ENCODE results near the gene MAP3K21. TPM values are rescaled to one million over a fixed set of nuclear protein-coding genes. Genes with fewer than 3 reads are reported as not detected.

The MAP3K21 gene
- polyA plus RNA-seq, 1 donor from 2014 or later: 3.7 TPM

DNA sequence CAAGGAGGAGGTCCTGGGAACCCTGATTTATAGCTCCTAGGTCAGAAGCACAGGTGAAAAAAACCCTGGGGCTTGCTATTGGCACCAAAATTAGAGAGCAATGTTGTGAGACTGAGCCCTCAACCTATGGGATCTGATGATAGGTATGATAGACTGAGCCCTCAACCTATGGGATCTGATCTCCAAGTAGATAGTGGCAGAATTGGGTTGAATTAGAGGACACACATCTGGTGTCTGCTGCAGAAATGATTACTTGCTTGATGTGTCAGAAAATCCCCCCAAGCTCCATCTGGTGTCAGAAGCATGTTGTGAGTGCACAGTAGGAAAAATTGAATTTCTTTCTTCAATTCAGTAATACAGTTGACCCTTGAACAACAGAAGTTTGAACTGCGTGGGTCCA lies 62.4 kb downstream of the MAP3K21 start:
- H3K79me2 ChIP-seq (replicated peaks; ENCODE audit: insufficient read depth, low read length): no peaks in the 10 kb centered on the region
- no peak overlapping the region for H3K9ac ChIP-seq (ENCODE audit: low read length)
- H3K27me3 ChIP-seq (ENCODE audit: insufficient read depth, low read depth, low read length): no peaks in the 10 kb centered on the region
- H3K27ac ChIP-seq (ENCODE audit: low read length): no peak overlapping the region
- H3K36me3 ChIP-seq (ENCODE audit: insufficient read depth, low read length): no peaks in the 10 kb centered on the region
- H2AFZ ChIP-seq (ENCODE audit: low read depth, low read length): no peak overlapping the region
- no peaks in the 10 kb centered on the region for H3K9me3 ChIP-seq (ENCODE audit: low read length)
- H3K4me2 ChIP-seq (ENCODE audit: low read length): no peak overlapping the region
- TF ChIP-seq EZH2 (IDR thresholded peaks at IDR 0.05; ENCODE audit: borderline replicate concordance, insufficient read depth, low read length, poor library complexity, severe bottlenecking) (no peak), RAD21 (conservative IDR thresholded peaks at IDR 0.05) (no peak), POLR2AphosphoS5 (IDR thresholded peaks at IDR 0.05) (no peak), SMC3 (conservative IDR thresholded peaks at IDR 0.05; ENCODE audit: poor library complexity) (no peak)
- TF ChIP-seq, protein P1, sequence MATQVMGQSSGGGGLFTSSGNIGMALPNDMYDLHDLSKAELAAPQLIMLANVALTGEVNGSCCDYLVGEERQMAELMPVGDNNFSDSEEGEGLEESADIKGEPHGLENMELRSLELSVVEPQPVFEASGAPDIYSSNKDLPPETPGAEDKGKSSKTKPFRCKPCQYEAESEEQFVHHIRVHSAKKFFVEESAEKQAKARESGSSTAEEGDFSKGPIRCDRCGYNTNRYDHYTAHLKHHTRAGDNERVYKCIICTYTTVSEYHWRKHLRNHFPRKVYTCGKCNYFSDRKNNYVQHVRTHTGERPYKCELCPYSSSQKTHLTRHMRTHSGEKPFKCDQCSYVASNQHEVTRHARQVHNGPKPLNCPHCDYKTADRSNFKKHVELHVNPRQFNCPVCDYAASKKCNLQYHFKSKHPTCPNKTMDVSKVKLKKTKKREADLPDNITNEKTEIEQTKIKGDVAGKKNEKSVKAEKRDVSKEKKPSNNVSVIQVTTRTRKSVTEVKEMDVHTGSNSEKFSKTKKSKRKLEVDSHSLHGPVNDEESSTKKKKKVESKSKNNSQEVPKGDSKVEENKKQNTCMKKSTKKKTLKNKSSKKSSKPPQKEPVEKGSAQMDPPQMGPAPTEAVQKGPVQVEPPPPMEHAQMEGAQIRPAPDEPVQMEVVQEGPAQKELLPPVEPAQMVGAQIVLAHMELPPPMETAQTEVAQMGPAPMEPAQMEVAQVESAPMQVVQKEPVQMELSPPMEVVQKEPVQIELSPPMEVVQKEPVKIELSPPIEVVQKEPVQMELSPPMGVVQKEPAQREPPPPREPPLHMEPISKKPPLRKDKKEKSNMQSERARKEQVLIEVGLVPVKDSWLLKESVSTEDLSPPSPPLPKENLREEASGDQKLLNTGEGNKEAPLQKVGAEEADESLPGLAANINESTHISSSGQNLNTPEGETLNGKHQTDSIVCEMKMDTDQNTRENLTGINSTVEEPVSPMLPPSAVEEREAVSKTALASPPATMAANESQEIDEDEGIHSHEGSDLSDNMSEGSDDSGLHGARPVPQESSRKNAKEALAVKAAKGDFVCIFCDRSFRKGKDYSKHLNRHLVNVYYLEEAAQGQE (IDR thresholded peaks at IDR 0.05; ENCODE audit: borderline replicate concordance): no peak
- TF ChIP-seq, protein P2, sequence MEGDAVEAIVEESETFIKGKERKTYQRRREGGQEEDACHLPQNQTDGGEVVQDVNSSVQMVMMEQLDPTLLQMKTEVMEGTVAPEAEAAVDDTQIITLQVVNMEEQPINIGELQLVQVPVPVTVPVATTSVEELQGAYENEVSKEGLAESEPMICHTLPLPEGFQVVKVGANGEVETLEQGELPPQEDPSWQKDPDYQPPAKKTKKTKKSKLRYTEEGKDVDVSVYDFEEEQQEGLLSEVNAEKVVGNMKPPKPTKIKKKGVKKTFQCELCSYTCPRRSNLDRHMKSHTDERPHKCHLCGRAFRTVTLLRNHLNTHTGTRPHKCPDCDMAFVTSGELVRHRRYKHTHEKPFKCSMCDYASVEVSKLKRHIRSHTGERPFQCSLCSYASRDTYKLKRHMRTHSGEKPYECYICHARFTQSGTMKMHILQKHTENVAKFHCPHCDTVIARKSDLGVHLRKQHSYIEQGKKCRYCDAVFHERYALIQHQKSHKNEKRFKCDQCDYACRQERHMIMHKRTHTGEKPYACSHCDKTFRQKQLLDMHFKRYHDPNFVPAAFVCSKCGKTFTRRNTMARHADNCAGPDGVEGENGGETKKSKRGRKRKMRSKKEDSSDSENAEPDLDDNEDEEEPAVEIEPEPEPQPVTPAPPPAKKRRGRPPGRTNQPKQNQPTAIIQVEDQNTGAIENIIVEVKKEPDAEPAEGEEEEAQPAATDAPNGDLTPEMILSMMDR (IDR thresholded peaks at IDR 0.05; ENCODE audit: poor library complexity, severe bottlenecking): no peak
- H3F3A ChIP-seq (ENCODE audit: insufficient read depth, low read length, poor library complexity, severe bottlenecking): no peaks in the 10 kb centered on the region
- no peak overlapping the region for H3K4me3 ChIP-seq (ENCODE audit: low read length)
- H3K9me2 ChIP-seq (ENCODE audit: insufficient read depth, low read length): no peaks in the 10 kb centered on the region
- no peaks in the 10 kb centered on the region for H4K20me1 ChIP-seq (ENCODE audit: insufficient read depth)

DNA sequence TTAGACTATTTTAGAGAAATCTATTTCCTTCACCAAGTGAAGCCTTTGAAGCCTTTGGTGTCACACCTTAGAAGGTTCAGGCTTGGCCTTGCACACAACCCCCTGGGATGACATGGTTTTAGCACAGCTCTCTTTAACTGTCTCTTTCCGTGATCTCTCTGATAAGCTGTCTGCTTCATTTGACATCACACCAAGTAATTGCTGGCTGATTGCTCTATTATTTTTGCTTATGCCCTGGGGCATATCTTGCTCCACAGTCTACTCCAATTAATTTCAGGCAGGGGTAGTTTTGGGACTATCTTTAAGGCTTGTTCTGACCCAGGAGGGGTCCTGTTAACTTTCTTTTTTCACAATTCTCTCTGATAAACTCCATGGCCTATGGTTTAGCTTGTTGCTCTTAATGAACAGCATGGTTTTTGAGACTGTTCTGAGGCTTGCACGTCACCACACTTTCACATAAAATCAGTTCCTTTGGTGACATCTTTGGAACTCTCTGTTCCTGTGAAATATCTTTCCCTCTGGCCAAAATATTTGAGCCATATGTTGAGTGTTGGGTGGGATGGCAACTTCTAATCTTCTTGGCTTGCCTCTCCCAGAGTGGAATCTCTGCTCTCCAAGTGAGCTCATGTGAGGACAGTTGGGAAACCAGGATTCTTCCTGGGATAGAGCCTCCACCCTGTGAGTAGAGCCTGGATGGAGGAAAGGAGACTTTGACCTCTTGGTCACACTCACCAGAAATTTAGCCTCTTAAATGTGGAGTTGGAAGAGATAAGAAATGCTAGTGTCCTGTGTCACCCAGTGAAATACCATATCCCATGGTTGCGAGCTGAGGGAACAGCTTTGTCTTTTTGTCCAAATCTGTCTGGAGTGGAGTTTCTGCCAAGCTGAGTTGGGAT lies 63.6 kb downstream of the MAP3K21 start:
- no peaks in the 10 kb centered on the region for H3K79me2 ChIP-seq (replicated peaks; ENCODE audit: insufficient read depth, low read length)
- no peak overlapping the region for H2AFZ ChIP-seq (ENCODE audit: low read depth, low read length)
- no peak overlapping the region for H3K4me3 ChIP-seq (ENCODE audit: low read length)

More for the DNA sequence above, 63.6 kb downstream of the MAP3K21 start:
- Histone ChIP-seq H3K4me2 (ENCODE audit: low read length) (no peak overlapping the region), H3K9me2 (ENCODE audit: insufficient read depth, low read length) (no peaks in the 10 kb centered on the region), H3K27ac (ENCODE audit: low read length) (no peak overlapping the region), H3K36me3 (ENCODE audit: insufficient read depth, low read length) (no peaks in the 10 kb centered on the region), H3K9ac (ENCODE audit: low read length) (no peak overlapping the region), H3F3A (ENCODE audit: insufficient read depth, low read length, poor library complexity, severe bottlenecking) (no peaks in the 10 kb centered on the region), H3K9me3 (ENCODE audit: low read length) (no peaks in the 10 kb centered on the region), H4K20me1 (ENCODE audit: insufficient read depth) (no peaks in the 10 kb centered on the region), H3K27me3 (ENCODE audit: insufficient read depth, low read depth, low read length) (no peaks in the 10 kb centered on the region)
- no peak for TF ChIP-seq TAF1 (IDR thresholded peaks at IDR 0.05; ENCODE audit: low read depth)
- TF ChIP-seq RAD21 (conservative IDR thresholded peaks at IDR 0.05): no peak
- TF ChIP-seq, protein P1 (IDR thresholded peaks at IDR 0.05; ENCODE audit: borderline replicate concordance): no peak
- TF ChIP-seq POLR2AphosphoS5 (IDR thresholded peaks at IDR 0.05): no peak

Measured in neural cell (in vitro differentiated cells).